ENCODE measurements around the gene KIR3DL2.

DNA sequence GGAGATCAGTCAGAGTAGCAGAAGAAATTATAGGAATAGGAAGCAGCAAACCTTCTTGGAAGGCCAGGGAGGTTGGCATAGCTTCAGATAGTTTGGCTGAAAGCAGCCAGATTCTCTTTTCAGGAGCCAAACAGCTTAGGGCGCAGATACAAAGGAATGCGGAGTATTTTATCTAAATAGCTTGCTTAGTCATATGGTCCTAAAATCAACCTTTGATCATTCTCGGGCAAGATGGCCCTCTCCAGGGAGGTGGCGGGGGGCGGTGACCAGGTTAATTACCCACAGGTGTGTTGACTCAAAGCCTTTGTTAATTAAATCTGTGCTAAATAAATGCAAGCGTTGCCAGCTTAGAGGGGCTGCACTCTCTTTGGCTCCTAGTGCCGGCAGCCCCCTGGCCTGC, 43.2 kb downstream of the KIR3DL2 start:
- TF ChIP-seq, protein P1, sequence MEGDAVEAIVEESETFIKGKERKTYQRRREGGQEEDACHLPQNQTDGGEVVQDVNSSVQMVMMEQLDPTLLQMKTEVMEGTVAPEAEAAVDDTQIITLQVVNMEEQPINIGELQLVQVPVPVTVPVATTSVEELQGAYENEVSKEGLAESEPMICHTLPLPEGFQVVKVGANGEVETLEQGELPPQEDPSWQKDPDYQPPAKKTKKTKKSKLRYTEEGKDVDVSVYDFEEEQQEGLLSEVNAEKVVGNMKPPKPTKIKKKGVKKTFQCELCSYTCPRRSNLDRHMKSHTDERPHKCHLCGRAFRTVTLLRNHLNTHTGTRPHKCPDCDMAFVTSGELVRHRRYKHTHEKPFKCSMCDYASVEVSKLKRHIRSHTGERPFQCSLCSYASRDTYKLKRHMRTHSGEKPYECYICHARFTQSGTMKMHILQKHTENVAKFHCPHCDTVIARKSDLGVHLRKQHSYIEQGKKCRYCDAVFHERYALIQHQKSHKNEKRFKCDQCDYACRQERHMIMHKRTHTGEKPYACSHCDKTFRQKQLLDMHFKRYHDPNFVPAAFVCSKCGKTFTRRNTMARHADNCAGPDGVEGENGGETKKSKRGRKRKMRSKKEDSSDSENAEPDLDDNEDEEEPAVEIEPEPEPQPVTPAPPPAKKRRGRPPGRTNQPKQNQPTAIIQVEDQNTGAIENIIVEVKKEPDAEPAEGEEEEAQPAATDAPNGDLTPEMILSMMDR (IDR thresholded peaks at IDR 0.05), result no peak
- TF ChIP-seq EZH2 (IDR thresholded peaks at IDR 0.05) (no peak), EZH2phosphoT487 (IDR thresholded peaks at IDR 0.05) (no peak)

Data from neural progenitor cell (in vitro differentiated cells).